Neural cell (in vitro differentiated cells): ENCODE results near the gene ADGRG1. TPM values are rescaled to one million over a fixed set of nuclear protein-coding genes. Genes with fewer than 3 reads are reported as not detected.

ENCODE experiments used
- H2AFZ ChIP-seq: fragments of 200-600, 300-800 bp; sonication (generic), shearing (Covaris generic); 2 replicates; pipeline ENCODE4 v1.6.0; 2014; ENCODE audit warnings: low read depth, mild to moderate bottlenecking, antibody characterized with exemption, low read length, moderate library complexity
- H3F3A ChIP-seq: fragments of 200-600 bp; shearing (Covaris generic); 2 replicates; pipeline ENCODE4 v1.6.1; 2016; ENCODE audit warnings: mild to moderate bottlenecking, moderate library complexity, mixed read lengths, antibody characterized with exemption, low read length; ENCODE audit not compliant: insufficient read depth, poor library complexity, severe bottlenecking
- H3K27ac ChIP-seq: fragments of 200-600, 300-800 bp; sonication (generic), shearing (Covaris generic); 2 replicates; pipeline ENCODE4 v1.5.1; 2014; ENCODE audit warnings: mild to moderate bottlenecking, low read length, moderate library complexity
- H3K27me3 ChIP-seq: fragments of 300-800, 200-600 bp; sonication (generic), shearing (Covaris generic); 2 replicates; pipeline ENCODE4 v1.6.0; 2014; ENCODE audit warnings: mild to moderate bottlenecking, low read depth, low read length, moderate library complexity; ENCODE audit not compliant: insufficient read depth
- H3K36me3 ChIP-seq: fragments of 300-800, 200-600 bp; sonication (generic), shearing (Covaris generic); 2 replicates; pipeline ENCODE4 v1.5.1; 2014; ENCODE audit warnings: mild to moderate bottlenecking, antibody characterized with exemption, low read length, moderate library complexity; ENCODE audit not compliant: insufficient read depth
- H3K4me2 ChIP-seq: fragments of 300-800, 200-600 bp; sonication (generic), shearing (Covaris generic); 2 replicates; pipeline ENCODE4 v1.6.0; 2014; ENCODE audit warnings: mild to moderate bottlenecking, low read length
- H3K4me3 ChIP-seq: fragments of 300-800, 200-600 bp; sonication (generic), shearing (Covaris generic); 2 replicates; pipeline ENCODE4 v1.5.1; 2014; ENCODE audit warnings: mild to moderate bottlenecking, low read length, moderate library complexity
- H3K79me2 ChIP-seq: fragments of 200-600 bp; shearing (Covaris generic); replicated peaks from 2 replicates; pipeline ENCODE4 v1.6.0; 2014; ENCODE audit warnings: mild to moderate bottlenecking, low read length, moderate library complexity; ENCODE audit not compliant: insufficient read depth
- H3K9ac ChIP-seq: fragments of 300-800, 200-600 bp; sonication (generic), shearing (Covaris generic); 2 replicates; pipeline ENCODE4 v1.6.1; 2016; ENCODE audit warnings: mild to moderate bottlenecking, low read length, mixed read lengths
- H3K9me2 ChIP-seq: fragments of 200-600 bp; shearing (Covaris generic); 2 replicates; pipeline ENCODE4 v1.6.1; 2016; ENCODE audit warnings: mild to moderate bottlenecking, low read length, mixed read lengths; ENCODE audit not compliant: insufficient read depth
- H3K9me3 ChIP-seq: fragments of 200-600, 300-800 bp; sonication (generic), shearing (Covaris generic); 2 replicates; pipeline ENCODE4 v1.6.1; 2016; ENCODE audit warnings: mild to moderate bottlenecking, mixed run types, low read length, moderate library complexity, mixed read lengths
- H4K20me1 ChIP-seq: fragments of 200-600 bp; shearing (Covaris generic); 2 replicates; pipeline ENCODE4 v1.6.1; 2016; ENCODE audit warnings: mild to moderate bottlenecking, mixed run types; ENCODE audit not compliant: insufficient read depth
- EP300 ChIP-seq: fragments of 450-650 bp; conservative IDR thresholded peaks from 2 replicates; pipeline ENCODE4 v1.6.1; 2014; ENCODE audit warnings: antibody characterized with exemption, mild to moderate bottlenecking, moderate library complexity; ENCODE audit not compliant: poor library complexity, severe bottlenecking
- EZH2 ChIP-seq: fragments of 200-600, 300-800 bp; shearing (Covaris generic), sonication (generic); IDR thresholded peaks from 2 replicates; pipeline ENCODE4 v1.6.1; 2014; ENCODE audit warnings: antibody characterized with exemption, low read length, borderline replicate concordance, mild to moderate bottlenecking; ENCODE audit not compliant: insufficient read depth, poor library complexity, severe bottlenecking
- MXI1 ChIP-seq: fragments of 450-650 bp; conservative IDR thresholded peaks from 2 replicates; pipeline ENCODE4 v1.6.1; 2014; ENCODE audit warnings: antibody characterized with exemption, mild to moderate bottlenecking; ENCODE audit not compliant: poor library complexity, severe bottlenecking
- POLR2AphosphoS5 ChIP-seq: IDR thresholded peaks from 2 replicates; pipeline ENCODE4 v1.6.1; 2012
- RAD21 ChIP-seq: fragments of 450-650 bp; conservative IDR thresholded peaks from 2 replicates; pipeline ENCODE4 v1.6.1; 2014; ENCODE audit warnings: antibody characterized with exemption, mild to moderate bottlenecking, moderate library complexity
- SMC3 ChIP-seq: fragments of 450-650 bp; conservative IDR thresholded peaks from 2 replicates; pipeline ENCODE4 v1.6.1; 2014; ENCODE audit warnings: antibody characterized with exemption, mild to moderate bottlenecking, moderate library complexity; ENCODE audit not compliant: poor library complexity
- TAF1 ChIP-seq: IDR thresholded peaks from 2 replicates; pipeline ENCODE4 v1.6.1; 2012; ENCODE audit warnings: low read depth
- polyA plus RNA-seq: library from polyadenylated mRNA; depleted of rRNA; stranded (reverse); fragments of >200 nt; gene quantifications from 2 replicates; pipeline ENCODE4 v1.2.3, GENCODE V29; 2014
- TF ChIP-seq, protein P1 (sequence below): fragments of 450-650 bp; IDR thresholded peaks from 2 replicates; pipeline ENCODE4 v1.5.1; 2014; ENCODE audit warnings: antibody characterized with exemption, mild to moderate bottlenecking, moderate library complexity; ENCODE audit not compliant: poor library complexity, severe bottlenecking
- TF ChIP-seq, protein P2 (sequence below): IDR thresholded peaks from 2 replicates; pipeline ENCODE4 v1.6.1; 2012; ENCODE audit warnings: borderline replicate concordance

The ADGRG1 gene
- polyA plus RNA-seq, 1 donor from 2014 or later, result 86.8 TPM

DNA sequence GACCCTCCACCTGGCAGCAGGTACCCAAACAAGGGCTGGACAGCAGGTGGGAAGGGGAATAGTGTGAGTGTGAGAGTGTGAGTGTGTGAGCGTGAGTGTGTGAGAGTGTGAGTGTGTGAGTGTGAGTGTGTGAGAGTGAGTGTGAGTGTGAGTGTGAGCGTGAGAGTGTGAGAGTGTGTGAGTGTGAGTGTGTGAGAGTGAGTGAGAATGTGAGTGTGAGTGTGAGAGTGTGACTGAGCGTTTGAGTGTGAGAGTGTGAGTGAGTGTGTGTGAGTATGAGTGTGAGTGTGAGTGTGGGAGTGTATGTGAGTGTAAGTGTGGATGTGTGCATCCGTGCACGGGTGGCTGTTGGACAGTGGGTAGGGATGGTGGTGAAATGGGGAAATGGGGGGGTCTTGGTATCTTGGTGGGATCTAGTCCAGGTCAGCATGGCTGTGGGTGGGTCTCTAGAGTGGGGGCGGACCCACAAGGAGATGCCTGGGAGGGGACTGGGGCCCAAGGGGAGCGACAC is 408 bp downstream of the ADGRG1 start:
- H3K36me3 ChIP-seq, result no peaks in the 10 kb centered on the region
- H3F3A ChIP-seq, result no peaks in the 10 kb centered on the region
- peak overlapping the region; percentile 16 for H3K9ac ChIP-seq
- TF ChIP-seq POLR2AphosphoS5 (peak; percentile 75), MXI1 (no peak)
- H4K20me1 ChIP-seq, result no peaks in the 10 kb centered on the region
- H3K9me3 ChIP-seq, result no peaks in the 10 kb centered on the region
- H3K27ac ChIP-seq, result no peak overlapping the region
- H3K27me3 ChIP-seq, result no peaks in the 10 kb centered on the region
- no peak overlapping the region for H2AFZ ChIP-seq
- no peaks in the 10 kb centered on the region for H3K79me2 ChIP-seq
- no peak overlapping the region for H3K4me2 ChIP-seq
- no peaks in the 10 kb centered on the region for H3K9me2 ChIP-seq
- H3K4me3 ChIP-seq, result no peak overlapping the region

DNA sequence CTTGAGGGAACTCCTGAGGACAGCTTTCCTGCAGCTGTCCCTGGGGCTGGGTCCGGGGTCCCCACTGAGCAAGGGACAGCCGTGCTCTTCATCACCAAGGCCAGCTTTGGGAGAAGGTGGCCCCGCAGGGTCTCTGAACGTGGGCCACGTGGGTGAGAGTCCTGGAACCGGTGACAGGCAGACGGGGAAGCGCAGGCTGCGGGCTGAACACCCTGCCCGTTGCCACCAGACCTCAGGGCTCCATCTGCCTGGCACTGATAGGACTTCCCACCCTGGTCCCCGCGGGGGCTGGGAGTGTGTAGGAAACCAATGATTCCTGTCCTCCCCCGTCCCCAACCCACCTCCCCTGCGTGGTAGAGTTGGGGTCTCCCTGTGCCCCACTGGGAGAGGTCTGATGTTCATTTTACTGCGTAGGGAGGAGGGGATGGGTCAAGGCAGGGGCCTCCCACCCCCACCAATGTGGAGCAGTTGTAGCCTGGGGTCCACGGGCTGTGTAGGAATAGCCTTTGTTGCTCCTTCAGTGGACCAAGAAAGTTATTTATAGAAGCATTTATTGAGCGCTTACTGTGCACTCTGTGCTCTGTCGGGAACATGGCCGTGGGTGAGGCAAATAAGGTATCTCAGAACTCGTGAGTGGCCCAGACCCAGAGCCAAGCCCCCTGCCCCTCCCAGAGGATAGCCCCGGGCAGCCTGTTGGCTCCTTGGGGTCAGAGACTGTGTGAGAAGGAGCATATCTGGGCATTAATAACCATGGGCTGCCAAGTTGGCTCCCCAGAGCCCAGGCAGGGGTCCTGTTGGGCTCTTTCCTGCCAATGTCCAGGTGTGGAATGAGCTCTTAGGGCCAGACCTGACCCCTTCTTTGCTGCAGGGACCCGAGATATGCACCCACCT is 1.3 kb downstream of the ADGRG1 start:
- no peaks in the 10 kb centered on the region for H3K9me2 ChIP-seq

More for the DNA sequence above, 1.3 kb downstream of the ADGRG1 start:
- H3K36me3 ChIP-seq, result no peaks in the 10 kb centered on the region
- H3K79me2 ChIP-seq, result no peaks in the 10 kb centered on the region
- H3K27me3 ChIP-seq, result no peaks in the 10 kb centered on the region
- no peak overlapping the region for H3K27ac ChIP-seq
- H3K4me2 ChIP-seq, result no peak overlapping the region
- H3K9ac ChIP-seq, result no peak overlapping the region
- H3K4me3 ChIP-seq, result no peak overlapping the region
- no peaks in the 10 kb centered on the region for H3F3A ChIP-seq
- H2AFZ ChIP-seq, result no peak overlapping the region
- no peaks in the 10 kb centered on the region for H3K9me3 ChIP-seq
- H4K20me1 ChIP-seq, result no peaks in the 10 kb centered on the region
- TF ChIP-seq SMC3 (no peak), TAF1 (no peak), EZH2 (no peak), RAD21 (no peak), POLR2AphosphoS5 (no peak), MXI1 (no peak), EP300 (no peak)
- TF ChIP-seq, protein P1, sequence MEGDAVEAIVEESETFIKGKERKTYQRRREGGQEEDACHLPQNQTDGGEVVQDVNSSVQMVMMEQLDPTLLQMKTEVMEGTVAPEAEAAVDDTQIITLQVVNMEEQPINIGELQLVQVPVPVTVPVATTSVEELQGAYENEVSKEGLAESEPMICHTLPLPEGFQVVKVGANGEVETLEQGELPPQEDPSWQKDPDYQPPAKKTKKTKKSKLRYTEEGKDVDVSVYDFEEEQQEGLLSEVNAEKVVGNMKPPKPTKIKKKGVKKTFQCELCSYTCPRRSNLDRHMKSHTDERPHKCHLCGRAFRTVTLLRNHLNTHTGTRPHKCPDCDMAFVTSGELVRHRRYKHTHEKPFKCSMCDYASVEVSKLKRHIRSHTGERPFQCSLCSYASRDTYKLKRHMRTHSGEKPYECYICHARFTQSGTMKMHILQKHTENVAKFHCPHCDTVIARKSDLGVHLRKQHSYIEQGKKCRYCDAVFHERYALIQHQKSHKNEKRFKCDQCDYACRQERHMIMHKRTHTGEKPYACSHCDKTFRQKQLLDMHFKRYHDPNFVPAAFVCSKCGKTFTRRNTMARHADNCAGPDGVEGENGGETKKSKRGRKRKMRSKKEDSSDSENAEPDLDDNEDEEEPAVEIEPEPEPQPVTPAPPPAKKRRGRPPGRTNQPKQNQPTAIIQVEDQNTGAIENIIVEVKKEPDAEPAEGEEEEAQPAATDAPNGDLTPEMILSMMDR, result no peak
- TF ChIP-seq, protein P2, sequence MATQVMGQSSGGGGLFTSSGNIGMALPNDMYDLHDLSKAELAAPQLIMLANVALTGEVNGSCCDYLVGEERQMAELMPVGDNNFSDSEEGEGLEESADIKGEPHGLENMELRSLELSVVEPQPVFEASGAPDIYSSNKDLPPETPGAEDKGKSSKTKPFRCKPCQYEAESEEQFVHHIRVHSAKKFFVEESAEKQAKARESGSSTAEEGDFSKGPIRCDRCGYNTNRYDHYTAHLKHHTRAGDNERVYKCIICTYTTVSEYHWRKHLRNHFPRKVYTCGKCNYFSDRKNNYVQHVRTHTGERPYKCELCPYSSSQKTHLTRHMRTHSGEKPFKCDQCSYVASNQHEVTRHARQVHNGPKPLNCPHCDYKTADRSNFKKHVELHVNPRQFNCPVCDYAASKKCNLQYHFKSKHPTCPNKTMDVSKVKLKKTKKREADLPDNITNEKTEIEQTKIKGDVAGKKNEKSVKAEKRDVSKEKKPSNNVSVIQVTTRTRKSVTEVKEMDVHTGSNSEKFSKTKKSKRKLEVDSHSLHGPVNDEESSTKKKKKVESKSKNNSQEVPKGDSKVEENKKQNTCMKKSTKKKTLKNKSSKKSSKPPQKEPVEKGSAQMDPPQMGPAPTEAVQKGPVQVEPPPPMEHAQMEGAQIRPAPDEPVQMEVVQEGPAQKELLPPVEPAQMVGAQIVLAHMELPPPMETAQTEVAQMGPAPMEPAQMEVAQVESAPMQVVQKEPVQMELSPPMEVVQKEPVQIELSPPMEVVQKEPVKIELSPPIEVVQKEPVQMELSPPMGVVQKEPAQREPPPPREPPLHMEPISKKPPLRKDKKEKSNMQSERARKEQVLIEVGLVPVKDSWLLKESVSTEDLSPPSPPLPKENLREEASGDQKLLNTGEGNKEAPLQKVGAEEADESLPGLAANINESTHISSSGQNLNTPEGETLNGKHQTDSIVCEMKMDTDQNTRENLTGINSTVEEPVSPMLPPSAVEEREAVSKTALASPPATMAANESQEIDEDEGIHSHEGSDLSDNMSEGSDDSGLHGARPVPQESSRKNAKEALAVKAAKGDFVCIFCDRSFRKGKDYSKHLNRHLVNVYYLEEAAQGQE, result no peak
